RWPE2 (cell line): ENCODE results near the gene NEDD4L.

Experiments
- ATAC-seq: fragments of 200-7000 bp; cut with Tn5 transposase; 3 replicates; pipeline ENCODE4 v1.9.1; 2021; ENCODE audit warnings: low read depth
- DNase-seq: peaks from one replicate; pipeline ENCODE4 v3.0.0-alpha.2; 2020; ENCODE audit warnings: low spot score
- H3K27ac ChIP-seq: fragments of 450-650 bp; 2 replicates; pipeline ENCODE4 v1.5.1; 2017; ENCODE audit warnings: mild to moderate bottlenecking; ENCODE audit not compliant: poor library complexity, severe bottlenecking
- H3K27me3 ChIP-seq: fragments of 250-450 bp; sonication (Bioruptor Pico); 2 replicates; pipeline ENCODE4 v1.5.1; 2021; ENCODE audit warnings: mild to moderate bottlenecking, moderate library complexity; ENCODE audit not compliant: insufficient read depth, poor library complexity, severe bottlenecking
- H3K36me3 ChIP-seq: fragments of 250-450 bp; sonication (Bioruptor Pico); 2 replicates; pipeline ENCODE4 v1.5.1; 2020; ENCODE audit warnings: low read depth, mild to moderate bottlenecking, moderate library complexity
- H3K4me1 ChIP-seq: fragments of 250-450 bp; sonication (Bioruptor Pico); 2 replicates; pipeline ENCODE4 v1.5.1; 2021; ENCODE audit warnings: mild to moderate bottlenecking, moderate library complexity; ENCODE audit not compliant: insufficient read depth, poor library complexity, severe bottlenecking
- H3K4me3 ChIP-seq: fragments of 250-450 bp; sonication (Bioruptor Pico); 2 replicates; pipeline ENCODE4 v1.5.1; 2021; ENCODE audit warnings: mild to moderate bottlenecking, moderate library complexity; ENCODE audit not compliant: severe bottlenecking
- H3K9me3 ChIP-seq: fragments of 250-450 bp; sonication (Bioruptor Pico); 2 replicates; pipeline ENCODE4 v1.5.1; 2021; ENCODE audit warnings: mild to moderate bottlenecking, moderate library complexity; ENCODE audit not compliant: severe bottlenecking
- TF ChIP-seq, protein P1 (sequence below): fragments of 450-650 bp; IDR thresholded peaks from one replicate; pipeline ENCODE4 v1.5.1; 2017; ENCODE audit warnings: mild to moderate bottlenecking, moderate library complexity; ENCODE audit not compliant: poor library complexity, severe bottlenecking

The NEDD4L gene

GRCh38 chr18:58390399-58390798, 346.4 kb downstream of the NEDD4L start:
- TF ChIP-seq, protein P1, sequence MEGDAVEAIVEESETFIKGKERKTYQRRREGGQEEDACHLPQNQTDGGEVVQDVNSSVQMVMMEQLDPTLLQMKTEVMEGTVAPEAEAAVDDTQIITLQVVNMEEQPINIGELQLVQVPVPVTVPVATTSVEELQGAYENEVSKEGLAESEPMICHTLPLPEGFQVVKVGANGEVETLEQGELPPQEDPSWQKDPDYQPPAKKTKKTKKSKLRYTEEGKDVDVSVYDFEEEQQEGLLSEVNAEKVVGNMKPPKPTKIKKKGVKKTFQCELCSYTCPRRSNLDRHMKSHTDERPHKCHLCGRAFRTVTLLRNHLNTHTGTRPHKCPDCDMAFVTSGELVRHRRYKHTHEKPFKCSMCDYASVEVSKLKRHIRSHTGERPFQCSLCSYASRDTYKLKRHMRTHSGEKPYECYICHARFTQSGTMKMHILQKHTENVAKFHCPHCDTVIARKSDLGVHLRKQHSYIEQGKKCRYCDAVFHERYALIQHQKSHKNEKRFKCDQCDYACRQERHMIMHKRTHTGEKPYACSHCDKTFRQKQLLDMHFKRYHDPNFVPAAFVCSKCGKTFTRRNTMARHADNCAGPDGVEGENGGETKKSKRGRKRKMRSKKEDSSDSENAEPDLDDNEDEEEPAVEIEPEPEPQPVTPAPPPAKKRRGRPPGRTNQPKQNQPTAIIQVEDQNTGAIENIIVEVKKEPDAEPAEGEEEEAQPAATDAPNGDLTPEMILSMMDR, result no peak
- DNase-seq (no peak), ATAC-seq (no peak)
- no peaks in the 10 kb centered on the region for H3K9me3 ChIP-seq
- peaks cover 93% of the 10 kb centered on the region for H3K36me3 ChIP-seq
- H3K27ac ChIP-seq, result no peak overlapping the region
- no peaks in the 10 kb centered on the region for H3K4me1 ChIP-seq
- no peaks in the 10 kb centered on the region for H3K27me3 ChIP-seq
- H3K4me3 ChIP-seq, result no peak overlapping the region

DNA sequence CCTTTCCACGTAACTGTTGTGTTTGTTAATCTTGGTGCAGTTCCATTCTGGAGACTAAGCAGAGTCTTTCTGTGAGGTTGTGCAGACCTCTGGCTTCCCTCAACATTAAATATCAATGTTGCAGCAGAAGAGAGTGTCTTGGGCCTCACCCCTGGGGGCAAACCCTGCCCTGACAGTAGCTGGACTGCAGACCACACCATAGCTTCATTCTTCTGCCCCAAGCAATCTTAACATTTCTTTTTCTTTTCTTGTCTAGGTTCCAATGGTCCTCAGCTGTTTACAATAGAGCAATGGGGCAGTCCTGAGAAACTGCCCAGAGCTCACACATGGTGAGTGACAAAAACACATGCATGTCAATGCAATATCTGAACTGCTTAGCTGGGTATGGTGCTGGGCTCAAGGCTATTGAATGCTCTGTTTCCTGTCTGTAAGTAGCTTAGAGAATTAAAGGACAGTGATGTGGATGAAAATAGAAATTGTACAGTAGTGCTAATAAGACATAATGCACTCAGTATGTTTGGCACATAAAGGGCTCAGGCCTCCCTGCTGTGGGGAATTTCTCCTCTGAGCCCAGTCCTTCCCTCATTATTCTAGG, 347.3 kb downstream of the NEDD4L start:
- Histone ChIP-seq H3K27me3 (no peaks in the 10 kb centered on the region), H3K36me3 (peaks cover 91% of the 10 kb centered on the region), H3K4me1 (no peaks in the 10 kb centered on the region), H3K9me3 (no peaks in the 10 kb centered on the region), H3K27ac (no peak overlapping the region), H3K4me3 (no peak overlapping the region)
- no peak for ATAC-seq
- TF ChIP-seq, protein P1, result no peak
- no peak for DNase-seq

DNA sequence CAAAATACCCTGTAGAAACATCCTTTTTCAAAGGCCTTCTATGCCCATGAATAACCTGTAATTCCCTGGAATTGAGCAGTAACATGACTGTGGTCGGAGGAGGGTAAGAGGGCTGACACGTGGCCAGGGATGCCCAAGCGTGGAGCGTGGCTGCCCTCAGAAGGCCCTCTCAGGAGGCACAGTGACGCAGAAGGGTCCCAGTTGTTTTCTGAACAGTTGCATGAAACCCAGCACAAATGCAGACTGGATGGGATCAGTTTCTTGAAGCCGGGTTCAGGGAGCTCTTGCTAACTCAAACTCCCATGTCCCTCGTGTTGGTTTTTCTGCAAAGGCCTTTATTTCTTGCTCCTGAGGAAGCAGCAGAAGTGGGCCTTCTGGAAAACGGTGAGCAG, 347.9 kb downstream of the NEDD4L start:
- no peak overlapping the region for H3K27ac ChIP-seq

GRCh38 chr18:58392324-58393000, 348.4 kb downstream of the NEDD4L start:
- H3K36me3 ChIP-seq, result peaks cover 91% of the 10 kb centered on the region
- H3K4me3 ChIP-seq, result no peak overlapping the region
- ATAC-seq, result no peak
- H3K27ac ChIP-seq, result no peak overlapping the region
- no peak for DNase-seq
- H3K4me1 ChIP-seq, result no peaks in the 10 kb centered on the region
- no peaks in the 10 kb centered on the region for H3K9me3 ChIP-seq
- no peaks in the 10 kb centered on the region for H3K27me3 ChIP-seq
- TF ChIP-seq, protein P1, result no peak

More for the DNA sequence above, 347.9 kb downstream of the NEDD4L start:
- Histone ChIP-seq H3K4me3 (no peak overlapping the region), H3K27me3 (no peaks in the 10 kb centered on the region), H3K36me3 (peaks cover 91% of the 10 kb centered on the region), H3K9me3 (no peaks in the 10 kb centered on the region), H3K4me1 (no peaks in the 10 kb centered on the region)
- TF ChIP-seq, protein P1, result no peak
- ATAC-seq (no peak), DNase-seq (no peak)

DNA sequence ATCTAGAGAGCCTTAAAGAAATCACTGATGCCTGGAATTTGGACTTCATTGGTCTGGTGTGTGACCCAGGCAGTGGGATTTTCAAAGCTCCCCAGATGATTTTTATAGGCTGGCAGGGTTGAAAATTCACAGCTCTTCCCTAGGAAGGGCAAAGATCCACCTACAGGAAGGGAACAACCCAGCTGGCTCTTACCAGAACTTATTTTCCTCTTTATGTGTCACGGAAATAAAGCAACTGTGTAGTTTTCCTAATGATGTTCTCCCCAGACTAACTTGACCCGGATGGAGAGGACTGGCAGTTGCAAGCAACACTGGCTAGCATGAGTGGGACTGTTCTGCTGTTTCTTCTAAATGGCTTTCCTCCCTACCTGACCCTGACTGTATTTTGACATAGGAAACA, 349.3 kb downstream of the NEDD4L start:
- Histone ChIP-seq H3K36me3 (peaks cover 86% of the 10 kb centered on the region), H3K27ac (no peak overlapping the region), H3K4me3 (no peak overlapping the region), H3K4me1 (no peaks in the 10 kb centered on the region), H3K27me3 (no peaks in the 10 kb centered on the region), H3K9me3 (no peaks in the 10 kb centered on the region)
- DNase-seq (no peak), ATAC-seq (no peak)
- TF ChIP-seq, protein P1, result no peak
